Fibroblast of lung (primary cell): ENCODE results near the gene SPON1. TPM values are rescaled to one million over a fixed set of nuclear protein-coding genes. Genes with fewer than 3 reads are reported as not detected.

Experiments used
- DNase-seq, 2 donors: peaks; one replicate each; pipeline versions ENCODE4 v3.0.0 to v3.0.0-alpha.2; 2010; ENCODE audit warnings: low read depth in 2 of 2
- H2AFZ ChIP-seq: 2 replicates; pipeline ENCODE4 v1.5.1; 2012; ENCODE audit warnings: low read length, control low read depth, inconsistent platforms
- H3K27ac ChIP-seq: 2 replicates; pipeline ENCODE4 v1.5.1; 2011; ENCODE audit warnings: low read length, control low read depth; ENCODE audit not compliant: insufficient read depth
- H3K27me3 ChIP-seq: 2 replicates; pipeline ENCODE4 v1.5.1; 2011; ENCODE audit warnings: mild to moderate bottlenecking, low read length; ENCODE audit not compliant: control insufficient read depth, insufficient read depth
- H3K36me3 ChIP-seq: 2 replicates; pipeline ENCODE4 v1.5.1; 2011; ENCODE audit warnings: low read length; ENCODE audit not compliant: control insufficient read depth, insufficient read depth
- H3K4me1 ChIP-seq: 2 replicates; pipeline ENCODE4 v1.5.1; 2011; ENCODE audit warnings: low read length; ENCODE audit not compliant: control insufficient read depth, insufficient read depth; ENCODE audit errors: extremely low read depth
- H3K4me2 ChIP-seq: 2 replicates; pipeline ENCODE4 v1.5.1; 2011; ENCODE audit warnings: low read length, control low read depth; ENCODE audit not compliant: insufficient read depth; ENCODE audit errors: extremely low read depth
- H3K4me3 ChIP-seq, 4 experiments: fragments of 200-600 bp in 1 of 4; sonication (generic) in 1 of 4; replicated peaks in 1 of 4; 2 replicates each; pipeline ENCODE4 v1.5.1; 2011 to 2016; ENCODE audit warnings: low read length in 4 of 4, low read depth in 3 of 4, mild to moderate bottlenecking in 3 of 4, control low read depth in 2 of 4, inconsistent platforms in 1 of 4, mixed read lengths in 1 of 4; ENCODE audit not compliant: insufficient read depth in 1 of 4; ENCODE audit errors: control extremely low read depth in 1 of 4
- H3K79me2 ChIP-seq: 2 replicates; pipeline ENCODE4 v1.5.1; 2012; ENCODE audit warnings: mild to moderate bottlenecking, low read length, inconsistent platforms; ENCODE audit not compliant: control insufficient read depth, insufficient read depth
- H3K9ac ChIP-seq: 2 replicates; pipeline ENCODE4 v1.5.1; 2011; ENCODE audit warnings: mild to moderate bottlenecking, low read length, control low read depth; ENCODE audit not compliant: insufficient read depth
- H3K9me3 ChIP-seq: 2 replicates; pipeline ENCODE4 v1.5.1; 2012; ENCODE audit warnings: low read depth, low read length; ENCODE audit not compliant: control insufficient read depth, insufficient read depth
- H4K20me1 ChIP-seq: 2 replicates; pipeline ENCODE4 v1.5.1; 2011; ENCODE audit warnings: low read length; ENCODE audit not compliant: control insufficient read depth, insufficient read depth; ENCODE audit errors: extremely low read depth
- EZH2 ChIP-seq: IDR thresholded peaks from 2 replicates; pipeline ENCODE4 v1.5.1; 2012; ENCODE audit warnings: low read length, control low read depth, mild to moderate bottlenecking; ENCODE audit errors: missing control alignments
- polyA plus RNA-seq, 2 donors: library from polyadenylated mRNA; depleted of rRNA in 1 of 2; stranded (reverse) in 1 of 2; unstranded in 1 of 2; fragments of >200 nt; gene quantifications; 2 replicates each; pipeline ENCODE4 v1.2.1, GENCODE V29; 2011 to 2012; ENCODE audit warnings: missing spikeins in 1 of 2
- total RNA-seq: library from RNA; depleted of rRNA; stranded (reverse); fragments of >200 nt; gene quantifications from 2 replicates; pipeline ENCODE4 v1.2.1, GENCODE V29; 2014
- TF ChIP-seq, protein P1 (sequence below), 2 donors: IDR thresholded peaks in 1 of 2; conservative IDR thresholded peaks in 1 of 2; 1 replicate in 1 of 2; 2 replicates in 1 of 2; pipeline ENCODE4 v1.5.1; 2011 to 2012; ENCODE audit warnings: low read length in 2 of 2, control low read depth in 1 of 2, inconsistent platforms in 1 of 2, low read depth in 1 of 2, mild to moderate bottlenecking in 1 of 2

SPON1 gene
- total and polyA plus RNA-seq, 2 donors (not counting 1 experiment from before 2014, with no cell fraction given), result 0.45 to 3.5 TPM

DNA sequence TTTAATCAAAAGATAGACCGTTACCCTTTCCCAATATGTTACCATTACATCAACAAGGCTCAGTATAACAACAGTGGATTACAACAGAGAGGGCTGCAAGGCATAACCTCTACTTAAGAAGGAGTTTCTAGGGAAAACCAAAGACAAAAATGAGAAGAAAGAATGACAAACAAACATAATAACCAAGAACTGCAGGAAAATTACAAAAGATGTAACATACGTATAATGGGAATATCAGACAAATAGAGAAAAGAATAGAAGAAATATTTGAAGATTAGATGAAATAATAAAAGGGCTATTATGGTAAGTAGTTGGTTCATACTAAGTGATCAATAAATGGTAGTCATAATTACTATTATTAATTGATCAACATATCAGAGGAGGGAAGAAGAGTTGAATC lies 39.1 kb downstream of the SPON1 start:
- Histone ChIP-seq H3K4me2 (no peak overlapping the region), H3K4me3 (no peak overlapping the region), H2AFZ (no peak overlapping the region), H3K9me3 (no peaks in the 10 kb centered on the region), H3K27ac (no peak overlapping the region), H3K36me3 (no peaks in the 10 kb centered on the region), H3K27me3 (no peaks in the 10 kb centered on the region), H3K9ac (no peak overlapping the region), H3K4me1 (no peaks in the 10 kb centered on the region), H4K20me1 (no peaks in the 10 kb centered on the region), H3K79me2 (no peaks in the 10 kb centered on the region)
- no peak for TF ChIP-seq EZH2
- TF ChIP-seq, protein P1, sequence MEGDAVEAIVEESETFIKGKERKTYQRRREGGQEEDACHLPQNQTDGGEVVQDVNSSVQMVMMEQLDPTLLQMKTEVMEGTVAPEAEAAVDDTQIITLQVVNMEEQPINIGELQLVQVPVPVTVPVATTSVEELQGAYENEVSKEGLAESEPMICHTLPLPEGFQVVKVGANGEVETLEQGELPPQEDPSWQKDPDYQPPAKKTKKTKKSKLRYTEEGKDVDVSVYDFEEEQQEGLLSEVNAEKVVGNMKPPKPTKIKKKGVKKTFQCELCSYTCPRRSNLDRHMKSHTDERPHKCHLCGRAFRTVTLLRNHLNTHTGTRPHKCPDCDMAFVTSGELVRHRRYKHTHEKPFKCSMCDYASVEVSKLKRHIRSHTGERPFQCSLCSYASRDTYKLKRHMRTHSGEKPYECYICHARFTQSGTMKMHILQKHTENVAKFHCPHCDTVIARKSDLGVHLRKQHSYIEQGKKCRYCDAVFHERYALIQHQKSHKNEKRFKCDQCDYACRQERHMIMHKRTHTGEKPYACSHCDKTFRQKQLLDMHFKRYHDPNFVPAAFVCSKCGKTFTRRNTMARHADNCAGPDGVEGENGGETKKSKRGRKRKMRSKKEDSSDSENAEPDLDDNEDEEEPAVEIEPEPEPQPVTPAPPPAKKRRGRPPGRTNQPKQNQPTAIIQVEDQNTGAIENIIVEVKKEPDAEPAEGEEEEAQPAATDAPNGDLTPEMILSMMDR (conservative IDR thresholded peaks at IDR 0.05 in 1 of 2, IDR thresholded peaks at IDR 0.05 in 1 of 2; ENCODE audit: low read depth in 1 of 2, low read length in 2 of 2), result no peak
- no peak for DNase-seq

DNA sequence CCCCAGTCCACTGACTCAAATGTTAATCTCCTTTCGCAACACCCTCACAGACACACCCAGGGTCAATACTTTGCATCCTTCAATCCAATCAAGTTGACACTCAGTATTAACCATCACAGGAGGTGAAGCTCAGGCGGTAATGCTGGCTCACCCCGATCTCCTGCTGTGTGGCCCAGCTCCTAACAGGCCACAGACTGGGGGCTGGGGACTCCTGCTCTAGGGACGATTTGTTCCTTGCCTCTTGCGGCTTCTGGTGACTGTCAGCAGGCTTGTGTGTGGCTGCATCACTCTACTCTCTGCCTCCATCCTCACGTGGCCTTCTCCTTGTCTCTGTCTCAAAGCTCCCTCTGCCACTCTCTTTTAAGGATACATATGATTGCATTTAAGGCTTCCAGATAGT lies 45.0 kb downstream of the SPON1 start:
- DNase-seq, result no peak
- no peak overlapping the region for H2AFZ ChIP-seq
- no peak overlapping the region for H3K4me2 ChIP-seq
- no peaks in the 10 kb centered on the region for H3K79me2 ChIP-seq
- H3K4me3 ChIP-seq, result no peak overlapping the region
- no peak for TF ChIP-seq EZH2
- TF ChIP-seq, protein P1 (conservative IDR thresholded peaks at IDR 0.05 in 1 of 2, IDR thresholded peaks at IDR 0.05 in 1 of 2; ENCODE audit: low read depth in 1 of 2, low read length in 2 of 2), result no peak
- H4K20me1 ChIP-seq, result no peaks in the 10 kb centered on the region
- H3K9ac ChIP-seq, result no peak overlapping the region
- peaks cover 2% of the 10 kb centered on the region for H3K4me1 ChIP-seq
- no peaks in the 10 kb centered on the region for H3K9me3 ChIP-seq
- H3K27ac ChIP-seq, result no peak overlapping the region
- no peaks in the 10 kb centered on the region for H3K36me3 ChIP-seq
- H3K27me3 ChIP-seq, result no peaks in the 10 kb centered on the region

DNA sequence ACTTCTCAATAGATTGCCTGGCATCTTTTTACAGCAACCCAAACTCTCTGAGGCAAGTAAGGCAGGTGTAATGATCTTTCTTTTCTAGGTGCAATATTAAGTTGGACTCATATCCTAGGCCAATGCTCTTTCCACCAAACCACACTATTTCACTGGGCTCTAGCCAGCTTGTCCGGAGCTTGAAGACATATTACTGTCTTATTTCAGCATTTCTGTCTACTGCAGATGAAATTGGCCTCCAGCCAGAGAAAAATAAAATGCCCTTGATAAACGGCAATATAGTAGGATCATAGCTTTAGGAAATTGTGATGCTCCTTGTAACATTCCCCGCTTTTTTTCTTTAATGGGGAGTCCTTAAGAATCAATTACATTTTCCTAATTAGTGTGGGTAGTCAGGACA lies 48.1 kb downstream of the SPON1 start:
- H3K4me1 ChIP-seq, result peaks cover 6% of the 10 kb centered on the region
- H3K9me3 ChIP-seq, result no peaks in the 10 kb centered on the region
- no peaks in the 10 kb centered on the region for H3K27me3 ChIP-seq
- H3K9ac ChIP-seq, result no peak overlapping the region
- DNase-seq, result peak in 1 of 2 donors; percentile 14
- H2AFZ ChIP-seq, result no peak overlapping the region
- no peaks in the 10 kb centered on the region for H4K20me1 ChIP-seq
- H3K79me2 ChIP-seq, result no peaks in the 10 kb centered on the region
- TF ChIP-seq EZH2, result no peak
- TF ChIP-seq, protein P1 (conservative IDR thresholded peaks at IDR 0.05 in 1 of 2, IDR thresholded peaks at IDR 0.05 in 1 of 2; ENCODE audit: low read depth in 1 of 2, low read length in 2 of 2), result no peak
- H3K4me3 ChIP-seq, result no peak overlapping the region
- no peaks in the 10 kb centered on the region for H3K36me3 ChIP-seq
- no peak overlapping the region for H3K27ac ChIP-seq
- H3K4me2 ChIP-seq, result no peak overlapping the region
